Measurements from ENCODE around the gene LPP. TPM values are rescaled to one million over a fixed set of nuclear protein-coding genes. Genes with fewer than 3 reads are reported as not detected.

The LPP gene
- polyA plus RNA-seq, 2 of the 4 experiments (the other 2 are of a cell fraction), result 11.0 to 30.8 TPM

DNA sequence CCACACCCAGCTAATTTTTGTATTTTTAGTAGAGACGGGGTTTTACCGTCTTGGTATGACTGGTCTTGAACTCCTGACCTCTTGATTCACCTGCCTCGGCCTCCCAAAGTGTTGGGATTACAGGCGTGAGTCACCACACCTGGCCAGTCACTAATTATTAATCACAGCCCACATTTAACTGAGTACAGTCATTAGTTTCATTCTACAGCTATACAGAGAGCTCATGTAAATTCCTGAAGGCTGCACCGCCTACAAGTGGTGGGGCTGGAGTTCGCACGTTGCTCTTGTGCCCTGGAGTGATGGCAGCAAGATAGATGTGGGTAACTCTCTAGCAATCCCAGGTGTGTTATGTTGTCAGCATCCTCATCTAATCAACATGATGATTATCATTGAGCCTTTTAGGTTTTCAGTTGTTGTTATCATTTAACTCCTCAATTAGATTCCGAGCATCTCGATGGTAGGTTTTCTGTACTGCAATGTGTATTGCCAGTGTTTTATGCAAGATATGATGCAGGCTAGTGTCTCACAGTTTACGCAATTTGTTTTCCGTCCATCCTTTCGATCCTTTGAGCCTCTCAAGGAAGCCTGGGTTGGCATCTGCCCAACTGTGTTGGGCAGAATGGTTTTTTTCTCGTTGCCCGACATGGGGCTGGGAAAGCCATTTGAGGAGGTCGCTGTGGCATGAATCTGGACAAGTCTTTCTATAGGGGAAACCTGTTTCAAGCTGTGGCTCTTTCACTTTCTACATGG lies 216.3 kb downstream of the LPP start (continued):
- TF ChIP-seq REST (IDR thresholded peaks at IDR 0.05) (no peak), EHF (CRISPR knock-in tag; IDR thresholded peaks at IDR 0.05) (no peak), HDAC2 (IDR thresholded peaks at IDR 0.05) (no peak), EP300 (IDR thresholded peaks at IDR 0.05) (no peak)
- TF ChIP-seq, protein P1, sequence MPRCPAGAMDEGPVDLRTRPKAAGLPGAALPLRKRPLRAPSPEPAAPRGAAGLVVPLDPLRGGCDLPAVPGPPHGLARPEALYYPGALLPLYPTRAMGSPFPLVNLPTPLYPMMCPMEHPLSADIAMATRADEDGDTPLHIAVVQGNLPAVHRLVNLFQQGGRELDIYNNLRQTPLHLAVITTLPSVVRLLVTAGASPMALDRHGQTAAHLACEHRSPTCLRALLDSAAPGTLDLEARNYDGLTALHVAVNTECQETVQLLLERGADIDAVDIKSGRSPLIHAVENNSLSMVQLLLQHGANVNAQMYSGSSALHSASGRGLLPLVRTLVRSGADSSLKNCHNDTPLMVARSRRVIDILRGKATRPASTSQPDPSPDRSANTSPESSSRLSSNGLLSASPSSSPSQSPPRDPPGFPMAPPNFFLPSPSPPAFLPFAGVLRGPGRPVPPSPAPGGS (IDR thresholded peaks at IDR 0.05), result no peak

DNA sequence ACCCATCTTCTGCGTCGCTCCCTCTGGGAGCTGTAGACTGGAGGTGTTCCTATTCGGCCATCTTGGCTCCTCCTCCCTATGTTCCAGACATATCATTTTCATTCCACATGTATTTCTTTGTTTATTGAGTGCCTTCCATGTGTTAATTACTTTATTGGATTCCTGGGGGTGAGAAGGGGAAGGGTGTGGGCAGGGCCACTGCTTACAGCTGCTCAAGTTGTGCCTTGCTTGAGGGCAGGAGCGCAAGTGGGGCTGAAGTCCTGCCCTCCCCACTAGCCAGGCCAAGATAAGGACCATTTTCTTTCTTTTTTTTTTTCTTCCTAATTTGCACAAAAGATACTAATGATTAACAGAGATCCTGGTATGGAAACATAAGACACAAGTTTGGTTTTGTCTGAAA lies 224.8 kb downstream of the LPP start:
- Histone ChIP-seq H3K9me3 (no peaks in the 10 kb centered on the region), H3K4me3 (no peak overlapping the region), H3K27ac (no peak overlapping the region), H3K4me2 (no peak overlapping the region), H3K4me1 (no peaks in the 10 kb centered on the region)
- FAIRE-seq (no peak), DNase-seq (ENCODE audit: low read depth in 1 of 2, low spot score in 1 of 2) (no peak), ATAC-seq (no peak)
- 93% methylated on average over 4 of the region's 4 CpGs for whole genome bisulfite sequencing (ENCODE audit: missing lambda C conversion rate)
- TF ChIP-seq SREBF2 (IDR thresholded peaks at IDR 0.05) (no peak), PHF8 (IDR thresholded peaks at IDR 0.05; ENCODE audit: borderline replicate concordance, low read depth) (no peak), NPAS2 (CRISPR knock-in tag; IDR thresholded peaks at IDR 0.05; ENCODE audit: borderline replicate concordance) (no peak), GATA3 (IDR thresholded peaks at IDR 0.05; ENCODE audit: borderline replicate concordance) (no peak), ELK1 (IDR thresholded peaks at IDR 0.05; ENCODE audit: low read depth, low read length) (no peak), RNF2 (IDR thresholded peaks at IDR 0.05; ENCODE audit: borderline replicate concordance, low read depth) (no peak), SMC3 (IDR thresholded peaks at IDR 0.05) (no peak), HOXB13 (CRISPR knock-in tag; IDR thresholded peaks at IDR 0.05; ENCODE audit: low read depth) (no peak), ZSCAN20 (CRISPR knock-in tag; IDR thresholded peaks at IDR 0.05) (no peak), FOSL2 (IDR thresholded peaks at IDR 0.05) (no peak), FOSL2 (CRISPR knock-in tag; IDR thresholded peaks at IDR 0.05) (no peak)
- TF ChIP-seq, protein P2, sequence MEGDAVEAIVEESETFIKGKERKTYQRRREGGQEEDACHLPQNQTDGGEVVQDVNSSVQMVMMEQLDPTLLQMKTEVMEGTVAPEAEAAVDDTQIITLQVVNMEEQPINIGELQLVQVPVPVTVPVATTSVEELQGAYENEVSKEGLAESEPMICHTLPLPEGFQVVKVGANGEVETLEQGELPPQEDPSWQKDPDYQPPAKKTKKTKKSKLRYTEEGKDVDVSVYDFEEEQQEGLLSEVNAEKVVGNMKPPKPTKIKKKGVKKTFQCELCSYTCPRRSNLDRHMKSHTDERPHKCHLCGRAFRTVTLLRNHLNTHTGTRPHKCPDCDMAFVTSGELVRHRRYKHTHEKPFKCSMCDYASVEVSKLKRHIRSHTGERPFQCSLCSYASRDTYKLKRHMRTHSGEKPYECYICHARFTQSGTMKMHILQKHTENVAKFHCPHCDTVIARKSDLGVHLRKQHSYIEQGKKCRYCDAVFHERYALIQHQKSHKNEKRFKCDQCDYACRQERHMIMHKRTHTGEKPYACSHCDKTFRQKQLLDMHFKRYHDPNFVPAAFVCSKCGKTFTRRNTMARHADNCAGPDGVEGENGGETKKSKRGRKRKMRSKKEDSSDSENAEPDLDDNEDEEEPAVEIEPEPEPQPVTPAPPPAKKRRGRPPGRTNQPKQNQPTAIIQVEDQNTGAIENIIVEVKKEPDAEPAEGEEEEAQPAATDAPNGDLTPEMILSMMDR (IDR thresholded peaks at IDR 0.05), result no peak
- CTCF ChIA-PET, result no interaction called here
- POLR2A ChIA-PET, result no interaction called here
